ENCODE measurements around the gene ARHGAP12.
A peak's percentile ranks its signal among the peaks of the same experiment; 100 is the strongest.
"Not testable (repeated sequence)": the region's sequence is repeated elsewhere in the genome, so short reads cannot be mapped to it uniquely, and the experiment has no call there.

The ARHGAP12 gene

GRCh38 chr10:31896968-31897384, 31.7 kb downstream of the ARHGAP12 start:
- H3K4me3 ChIP-seq, result no peak overlapping the region
- H3K27ac ChIP-seq, result peak overlapping the region in 8 of 21 experiments; percentile 6 to 71 (median 57)

GRCh38 chr10:31895722-31896121, 32.9 kb downstream of the ARHGAP12 start:
- not testable (repeated sequence) for H3K4me3 ChIP-seq, H3K27ac ChIP-seq

- Histone ChIP-seq H3K4me3 (no peak overlapping the region), H3K27ac (no peak overlapping the region)
Observed at GRCh38 chr10:31888442-31888841, 40.2 kb downstream of the ARHGAP12 start.

- Histone ChIP-seq H3K4me3 (no peak overlapping the region), H3K27ac (no peak overlapping the region)
Observed at GRCh38 chr10:31887850-31888249, 40.8 kb downstream of the ARHGAP12 start.

- Histone ChIP-seq H3K4me3 (no peak overlapping the region), H3K27ac (no peak overlapping the region)
Observed at GRCh38 chr10:31886885-31887284, 41.7 kb downstream of the ARHGAP12 start.

- Histone ChIP-seq H3K27ac (no peak overlapping the region), H3K4me3 (no peak overlapping the region)
Observed at GRCh38 chr10:31885971-31886370, 42.7 kb downstream of the ARHGAP12 start.

GRCh38 chr10:31884386-31884785, 44.2 kb downstream of the ARHGAP12 start:
- Histone ChIP-seq H3K27ac (peak overlapping the region in 1 of 21 experiments; percentile 17), H3K4me3 (no peak overlapping the region)

- H3K27ac ChIP-seq, result no peak overlapping the region
- no peak overlapping the region for H3K4me3 ChIP-seq
Observed at GRCh38 chr10:31883397-31883796, 45.2 kb downstream of the ARHGAP12 start.

GRCh38 chr10:31878486-31878885, 50.1 kb downstream of the ARHGAP12 start:
- Histone ChIP-seq H3K4me3 (no peak overlapping the region), H3K27ac (no peak overlapping the region)

GRCh38 chr10:31876652-31877352, 51.8 kb downstream of the ARHGAP12 start:
- Histone ChIP-seq H3K4me3 (no peak overlapping the region), H3K27ac (no peak overlapping the region)

GRCh38 chr10:31875608-31876007, 53.0 kb downstream of the ARHGAP12 start:
- H3K27ac ChIP-seq, result no peak overlapping the region
- H3K4me3 ChIP-seq, result no peak overlapping the region

- Histone ChIP-seq H3K27ac (no peak overlapping the region), H3K4me3 (no peak overlapping the region)
Observed at GRCh38 chr10:31873724-31874123, 54.9 kb downstream of the ARHGAP12 start.

- H3K4me3 ChIP-seq, result no peak overlapping the region
- no peak overlapping the region for H3K27ac ChIP-seq
Observed at GRCh38 chr10:31871266-31872065, 57.2 kb downstream of the ARHGAP12 start.

GRCh38 chr10:31867646-31868045, 61.0 kb downstream of the ARHGAP12 start:
- H3K4me3 ChIP-seq, result no peak overlapping the region
- H3K27ac ChIP-seq, result no peak overlapping the region

GRCh38 chr10:31866118-31866670, 62.4 kb downstream of the ARHGAP12 start:
- no peak overlapping the region for H3K4me3 ChIP-seq
- H3K27ac ChIP-seq, result peak overlapping the region in 2 of 21 experiments; percentile 14 to 15

- Histone ChIP-seq H3K4me3 (no peak overlapping the region), H3K27ac (peak overlapping the region in 4 of 21 experiments; percentile 4 to 46 (median 13))
Observed at GRCh38 chr10:31864834-31865518, 63.7 kb downstream of the ARHGAP12 start.

- H3K27ac ChIP-seq, result no peak overlapping the region
- no peak overlapping the region for H3K4me3 ChIP-seq
Observed at GRCh38 chr10:31855033-31855432, 73.6 kb downstream of the ARHGAP12 start.

- H3K27ac ChIP-seq, result no peak overlapping the region
Observed at GRCh38 chr10:31853629-31854028, 75.0 kb downstream of the ARHGAP12 start.

GRCh38 chr10:31851216-31851615, 77.4 kb downstream of the ARHGAP12 start:
- Histone ChIP-seq H3K4me3 (no peak overlapping the region), H3K27ac (no peak overlapping the region)

More at GRCh38 chr10:31853629-31854028, 75.0 kb downstream of the ARHGAP12 start:
- H3K4me3 ChIP-seq, result no peak overlapping the region

- no peak overlapping the region for H3K27ac ChIP-seq
- H3K4me3 ChIP-seq, result no peak overlapping the region
Observed at GRCh38 chr10:31847515-31847914, 81.1 kb downstream of the ARHGAP12 start.

Measured in skin epidermis (tissue), 12 donors.